SIG-M5 (cell line): ENCODE results near the gene GPRASP3.
"Not testable (repeated sequence)": the region's sequence is repeated elsewhere in the genome, so short reads cannot be mapped to it uniquely, and the experiment has no call there.

Source experiments
- DNase-seq: peaks from one replicate; lab custom pipeline; 2025; lab: John Stamatoyannopoulos, UW

The GPRASP3 gene

GRCh38 chrX:102720237-102721168, at the start of gene GPRASP3:
GPRASP3 (plus strand) TSS chrX:102720743; CDS start chrX:102748996, 28,253 bp downstream.
- DNase-seq = no peak

- DNase-seq = no peak
These were observed 47.7 kb upstream of the GPRASP3 start for GRCh38 chrX:102672856-102673255.

GRCh38 chrX:102677479-102677878, 43.1 kb upstream of the GPRASP3 start:
- not testable (repeated sequence) for DNase-seq

- no peak for DNase-seq
These were observed 35.6 kb upstream of the GPRASP3 start for GRCh38 chrX:102684772-102685520.

GRCh38 chrX:102694749-102695148, 25.8 kb upstream of the GPRASP3 start:
- DNase-seq = no peak

GRCh38 chrX:102696306-102696705, 24.2 kb upstream of the GPRASP3 start:
- no peak for DNase-seq

- DNase-seq = no peak
These were observed 23.0 kb upstream of the GPRASP3 start for GRCh38 chrX:102697494-102697893.

GRCh38 chrX:102708900-102709299, 11.6 kb upstream of the GPRASP3 start:
- no peak for DNase-seq

- DNase-seq = no peak
These were observed 8.7 kb upstream of the GPRASP3 start for GRCh38 chrX:102711872-102712215.

GRCh38 chrX:102712216-102712966, 8.2 kb upstream of the GPRASP3 start, which contains the start of gene GPRASP2:
GPRASP2 (plus strand) TSS chrX:102712448; CDS start chrX:102714870, 2,422 bp downstream.
- DNase-seq = no peak

- no peak for DNase-seq
These were observed 7.4 kb upstream of the GPRASP3 start for GRCh38 chrX:102712981-102713625.

- DNase-seq = no peak
These were observed 5.5 kb upstream of the GPRASP3 start for GRCh38 chrX:102714994-102715393.

- no peak for DNase-seq
These were observed 4.6 kb upstream of the GPRASP3 start for GRCh38 chrX:102715967-102716366.

GRCh38 chrX:102721169-102721506, 595 bp downstream of the GPRASP3 start:
- not testable (repeated sequence) for DNase-seq

GRCh38 chrX:102723456-102723855, 2.9 kb downstream of the GPRASP3 start:
- DNase-seq = no peak

- no peak for DNase-seq
These were observed 7.2 kb downstream of the GPRASP3 start for GRCh38 chrX:102727761-102728160.

GRCh38 chrX:102728646-102729045, 8.1 kb downstream of the GPRASP3 start:
- DNase-seq = no peak

GRCh38 chrX:102739657-102740056, 19.1 kb downstream of the GPRASP3 start:
- no peak for DNase-seq

- no peak for DNase-seq
These were observed 23.8 kb downstream of the GPRASP3 start for GRCh38 chrX:102744307-102744706.

GRCh38 chrX:102745513-102745856, 24.9 kb downstream of the GPRASP3 start:
- DNase-seq = no peak

- no peak for DNase-seq
These were observed 25.5 kb downstream of the GPRASP3 start for GRCh38 chrX:102745857-102746584.
